Fibroblast of pulmonary artery (primary cell): Measurements from ENCODE around the gene DKKL1.
"Not testable (repeated sequence)": the region's sequence is repeated elsewhere in the genome, so short reads cannot be mapped to it uniquely, and the experiment has no call there.

Experiments used
- DNase-seq: peaks from one replicate; pipeline ENCODE4 v3.0.0-alpha.2; 2010; ENCODE audit warnings: low read depth
- H3K4me3 ChIP-seq: replicated peaks from 2 replicates; pipeline ENCODE4 v1.5.1; 2011; ENCODE audit warnings: low read depth, mild to moderate bottlenecking, control low read depth, low read length, moderate library complexity
- TF ChIP-seq, protein P1 (sequence below): IDR thresholded peaks from 2 replicates; pipeline ENCODE4 v1.5.1; 2011; ENCODE audit warnings: mild to moderate bottlenecking, control low read depth, low read length, inconsistent platforms; ENCODE audit errors: missing control alignments

Gene DKKL1

DNA sequence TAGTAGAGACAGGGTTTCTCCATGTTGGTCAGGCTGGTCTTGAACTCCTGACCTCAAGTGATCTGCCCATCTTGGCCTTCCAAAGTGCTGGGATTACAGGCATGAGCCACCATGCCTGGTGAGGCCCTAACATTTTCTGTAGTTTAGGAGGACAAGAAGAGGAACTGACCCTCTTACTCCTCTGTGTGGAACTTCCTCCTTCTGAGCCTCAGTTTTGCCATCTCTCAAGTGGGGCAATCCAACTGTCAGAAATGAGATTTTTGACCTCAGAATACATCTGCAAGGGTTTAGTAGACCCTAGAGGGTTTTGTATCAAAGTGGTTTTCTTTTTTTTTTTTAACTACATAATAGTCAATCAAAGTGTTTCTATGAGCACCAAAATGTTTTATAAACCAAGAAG lies 2.4 kb downstream of the DKKL1 start:
- TF ChIP-seq, protein P1, sequence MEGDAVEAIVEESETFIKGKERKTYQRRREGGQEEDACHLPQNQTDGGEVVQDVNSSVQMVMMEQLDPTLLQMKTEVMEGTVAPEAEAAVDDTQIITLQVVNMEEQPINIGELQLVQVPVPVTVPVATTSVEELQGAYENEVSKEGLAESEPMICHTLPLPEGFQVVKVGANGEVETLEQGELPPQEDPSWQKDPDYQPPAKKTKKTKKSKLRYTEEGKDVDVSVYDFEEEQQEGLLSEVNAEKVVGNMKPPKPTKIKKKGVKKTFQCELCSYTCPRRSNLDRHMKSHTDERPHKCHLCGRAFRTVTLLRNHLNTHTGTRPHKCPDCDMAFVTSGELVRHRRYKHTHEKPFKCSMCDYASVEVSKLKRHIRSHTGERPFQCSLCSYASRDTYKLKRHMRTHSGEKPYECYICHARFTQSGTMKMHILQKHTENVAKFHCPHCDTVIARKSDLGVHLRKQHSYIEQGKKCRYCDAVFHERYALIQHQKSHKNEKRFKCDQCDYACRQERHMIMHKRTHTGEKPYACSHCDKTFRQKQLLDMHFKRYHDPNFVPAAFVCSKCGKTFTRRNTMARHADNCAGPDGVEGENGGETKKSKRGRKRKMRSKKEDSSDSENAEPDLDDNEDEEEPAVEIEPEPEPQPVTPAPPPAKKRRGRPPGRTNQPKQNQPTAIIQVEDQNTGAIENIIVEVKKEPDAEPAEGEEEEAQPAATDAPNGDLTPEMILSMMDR = no peak
- no peak for DNase-seq
- no peak overlapping the region for H3K4me3 ChIP-seq

DNA sequence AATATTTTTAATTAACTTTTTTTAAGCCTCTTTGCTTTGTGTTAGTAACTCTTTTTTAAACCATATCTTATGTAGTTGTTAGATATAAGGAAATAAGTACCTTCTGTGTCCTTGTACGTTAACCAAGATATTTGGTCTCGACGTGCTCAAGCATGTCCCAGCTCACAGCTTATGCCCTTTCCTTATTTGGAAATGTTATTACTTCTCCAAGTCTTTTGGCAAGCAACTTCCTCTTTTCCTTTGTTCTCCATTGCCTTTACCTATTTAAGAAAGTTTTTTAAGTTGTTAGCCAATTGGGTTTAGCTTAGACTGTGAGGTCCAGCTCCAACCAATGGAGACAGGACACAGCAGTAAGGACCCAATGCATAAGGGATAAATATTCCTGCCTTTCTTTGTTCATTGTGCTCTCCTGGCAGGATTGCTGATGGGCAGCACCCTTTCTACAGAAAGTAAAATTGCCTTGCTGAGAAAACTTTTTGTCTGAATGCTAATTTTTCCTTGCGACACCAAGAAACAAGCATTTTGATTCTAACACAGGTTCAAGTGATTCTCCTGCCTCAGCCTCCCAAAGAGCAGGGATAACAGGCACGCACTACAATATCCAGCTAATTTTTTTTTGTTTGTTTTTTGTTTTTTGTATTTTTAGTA lies 5.2 kb downstream of the DKKL1 start:
- no peak overlapping the region for H3K4me3 ChIP-seq
- DNase-seq = no peak
- TF ChIP-seq, protein P1 = no peak

DNA sequence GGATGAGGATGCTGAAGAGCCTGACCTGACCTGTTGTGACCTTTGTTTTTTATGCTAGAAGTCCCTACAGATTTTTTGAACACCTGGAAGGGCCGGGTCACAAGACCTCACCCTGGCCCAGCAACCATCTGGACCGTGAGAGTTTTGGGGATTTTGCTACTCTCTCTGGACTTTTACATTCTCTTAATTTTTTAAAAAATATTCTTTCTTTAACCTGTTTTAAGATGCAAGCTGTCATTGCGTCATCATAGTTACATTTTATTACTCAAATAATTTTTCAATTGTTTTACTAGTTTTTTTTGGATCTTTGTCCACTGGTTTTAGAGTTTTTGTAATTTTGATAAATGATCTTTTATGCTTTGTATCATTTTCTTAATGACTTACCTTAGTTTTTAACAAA lies 7.5 kb downstream of the DKKL1 start:
- TF ChIP-seq, protein P1 = no peak
- no peak for DNase-seq

DNA sequence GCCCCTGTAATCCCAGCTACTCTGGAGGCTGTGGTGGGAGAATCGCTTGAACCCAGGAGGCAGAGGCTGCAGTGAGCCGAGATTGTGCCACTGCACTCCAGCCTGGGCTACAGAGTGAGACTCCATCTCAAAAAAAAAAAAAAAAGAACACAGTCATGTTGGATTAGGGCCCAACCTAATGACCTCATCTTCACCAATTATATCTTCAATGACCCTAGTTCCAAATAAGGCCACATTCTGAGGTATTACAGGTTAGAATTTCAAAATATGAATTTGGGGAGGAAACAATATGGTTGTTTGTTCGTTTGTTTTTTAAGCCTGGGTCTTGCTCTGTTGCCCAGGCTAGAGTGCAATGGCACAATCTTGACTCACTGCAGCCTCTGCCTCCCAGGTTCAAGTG lies 9.5 kb downstream of the DKKL1 start:
- DNase-seq, H3K4me3 ChIP-seq: not testable (repeated sequence)

More for the DNA sequence above, 7.5 kb downstream of the DKKL1 start:
- no peak overlapping the region for H3K4me3 ChIP-seq

DNA sequence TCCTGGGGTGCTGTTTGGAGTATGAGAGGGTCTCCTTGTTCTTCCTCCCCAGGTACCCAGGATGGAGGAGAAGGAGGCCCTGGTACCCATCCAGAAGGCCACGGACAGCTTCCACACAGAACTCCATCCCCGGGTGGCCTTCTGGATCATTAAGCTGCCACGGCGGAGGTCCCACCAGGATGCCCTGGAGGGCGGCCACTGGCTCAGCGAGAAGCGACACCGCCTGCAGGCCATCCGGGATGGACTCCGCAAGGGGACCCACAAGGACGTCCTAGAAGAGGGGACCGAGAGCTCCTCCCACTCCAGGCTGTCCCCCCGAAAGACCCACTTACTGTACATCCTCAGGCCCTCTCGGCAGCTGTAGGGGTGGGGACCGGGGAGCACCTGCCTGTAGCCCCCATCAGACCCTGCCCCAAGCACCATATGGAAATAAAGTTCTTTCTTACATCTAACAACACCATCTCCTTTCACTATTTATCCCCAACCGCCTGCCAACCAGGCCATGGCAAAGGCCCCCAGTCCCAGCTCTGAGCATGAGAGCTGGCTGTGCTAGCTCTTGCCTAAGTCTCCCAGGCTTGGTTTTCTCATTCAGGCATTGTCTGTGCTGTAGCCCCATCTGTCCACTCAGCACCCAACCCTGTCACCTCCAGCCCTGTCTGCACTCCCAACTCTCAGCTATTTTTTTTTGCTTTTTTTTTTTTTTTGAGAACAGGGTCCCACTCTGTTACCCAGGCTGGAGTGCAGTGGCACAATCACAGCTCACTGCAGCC lies 11.2 kb downstream of the DKKL1 start:
- no peak overlapping the region for H3K4me3 ChIP-seq
- no peak for DNase-seq
- TF ChIP-seq, protein P1 = no peak

DNA sequence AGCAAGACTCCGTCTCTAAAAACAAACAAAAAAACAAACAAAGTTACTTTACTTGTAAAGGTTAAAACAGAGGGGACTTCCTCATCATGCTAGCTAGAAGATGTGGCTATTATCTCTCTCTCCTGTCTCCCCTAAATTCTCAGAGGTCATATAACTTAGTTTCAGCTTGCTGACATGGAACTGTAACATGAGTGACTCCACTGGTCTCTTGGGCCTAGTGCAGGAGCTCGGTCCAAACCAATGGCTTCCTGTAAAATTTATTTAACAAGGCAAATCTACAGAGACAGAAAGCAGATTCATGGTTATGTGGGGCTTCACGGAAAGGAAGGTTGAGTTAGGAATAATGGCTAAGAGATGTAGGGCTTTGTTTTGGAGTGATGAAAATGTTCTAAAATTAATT lies 14.8 kb downstream of the DKKL1 start:
- H3K4me3 ChIP-seq = no peak overlapping the region
- no peak for DNase-seq
- TF ChIP-seq, protein P1 = no peak

DNA sequence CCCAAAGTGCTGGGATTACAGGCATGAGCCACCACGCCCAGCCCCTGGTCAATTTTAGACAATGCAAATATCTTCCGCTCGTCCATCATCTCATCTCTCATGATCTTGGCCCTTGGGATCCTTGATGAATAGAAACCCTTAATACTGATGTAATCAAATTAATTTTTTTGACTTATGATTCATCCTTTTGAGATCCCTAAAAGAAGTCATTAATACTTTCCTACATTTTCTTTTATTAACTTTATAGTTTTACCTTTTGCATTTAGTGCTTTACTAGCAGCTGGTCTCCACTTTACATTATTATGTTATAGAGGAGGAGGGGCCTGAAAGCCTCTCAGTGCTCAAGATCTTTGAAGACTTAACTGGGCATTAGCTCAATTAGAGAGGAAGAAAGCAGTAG lies 16.7 kb downstream of the DKKL1 start:
- no peak for DNase-seq
- no peak overlapping the region for H3K4me3 ChIP-seq
- TF ChIP-seq, protein P1 = no peak
